Measurements from ENCODE around the gene SH2D6. TPM values are rescaled to one million over a fixed set of nuclear protein-coding genes. Genes with fewer than 3 reads are reported as not detected.
A peak's percentile ranks its signal among the peaks of the same experiment; 100 is the strongest.
"Not testable (repeated sequence)": the region's sequence is repeated elsewhere in the genome, so short reads cannot be mapped to it uniquely, and the experiment has no call there.

Gene SH2D6
- total RNA-seq, 1 donor: 0.43 TPM

- TF ChIP-seq, protein P1, sequence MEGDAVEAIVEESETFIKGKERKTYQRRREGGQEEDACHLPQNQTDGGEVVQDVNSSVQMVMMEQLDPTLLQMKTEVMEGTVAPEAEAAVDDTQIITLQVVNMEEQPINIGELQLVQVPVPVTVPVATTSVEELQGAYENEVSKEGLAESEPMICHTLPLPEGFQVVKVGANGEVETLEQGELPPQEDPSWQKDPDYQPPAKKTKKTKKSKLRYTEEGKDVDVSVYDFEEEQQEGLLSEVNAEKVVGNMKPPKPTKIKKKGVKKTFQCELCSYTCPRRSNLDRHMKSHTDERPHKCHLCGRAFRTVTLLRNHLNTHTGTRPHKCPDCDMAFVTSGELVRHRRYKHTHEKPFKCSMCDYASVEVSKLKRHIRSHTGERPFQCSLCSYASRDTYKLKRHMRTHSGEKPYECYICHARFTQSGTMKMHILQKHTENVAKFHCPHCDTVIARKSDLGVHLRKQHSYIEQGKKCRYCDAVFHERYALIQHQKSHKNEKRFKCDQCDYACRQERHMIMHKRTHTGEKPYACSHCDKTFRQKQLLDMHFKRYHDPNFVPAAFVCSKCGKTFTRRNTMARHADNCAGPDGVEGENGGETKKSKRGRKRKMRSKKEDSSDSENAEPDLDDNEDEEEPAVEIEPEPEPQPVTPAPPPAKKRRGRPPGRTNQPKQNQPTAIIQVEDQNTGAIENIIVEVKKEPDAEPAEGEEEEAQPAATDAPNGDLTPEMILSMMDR (IDR thresholded peaks at IDR 0.05; ENCODE audit: insufficient read depth, low read depth, low read length): no peak
- peak; percentile 36 for DNase-seq (ENCODE audit: low read depth)
Measured at GRCh38 chr2:85436836-85437487, 18.4 kb downstream of the SH2D6 start.

DNA sequence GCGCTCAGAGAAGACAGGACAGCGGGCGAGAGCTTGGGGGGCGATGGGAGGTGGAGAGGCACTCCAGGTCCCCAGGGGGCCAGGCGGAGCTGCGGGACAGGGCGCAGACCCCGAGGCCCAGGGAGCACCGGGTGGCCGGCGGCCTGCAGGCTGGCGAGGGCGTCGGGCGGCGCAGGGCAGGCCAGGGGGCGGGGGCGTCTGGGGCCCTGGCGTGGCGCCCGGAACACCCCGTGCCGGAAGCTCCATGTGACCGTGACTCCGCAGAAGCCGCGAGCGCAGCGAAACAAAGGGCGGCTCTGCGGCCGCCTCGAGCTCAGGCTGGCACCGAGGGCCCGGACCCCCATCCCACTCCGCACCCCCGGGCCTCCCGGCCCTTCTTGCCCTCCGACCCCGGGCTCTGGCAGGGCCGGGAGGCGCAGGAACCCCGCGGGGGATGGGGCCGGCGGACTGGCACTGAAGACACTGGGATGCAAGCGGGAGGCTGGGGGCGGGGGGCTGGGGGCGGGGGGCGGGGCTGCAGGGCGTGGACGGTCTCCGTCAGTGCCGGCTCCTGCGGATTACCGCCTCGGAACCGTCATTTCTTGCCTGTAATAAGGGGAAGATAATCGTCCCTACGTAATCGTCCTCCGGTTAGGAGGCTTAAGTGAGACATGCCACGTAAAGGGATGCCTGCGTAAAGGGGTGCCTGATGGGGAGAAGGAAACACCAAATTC is 19.1 kb downstream of the SH2D6 start:
- TF ChIP-seq, protein P1 (IDR thresholded peaks at IDR 0.05; ENCODE audit: insufficient read depth, low read depth, low read length): no peak
- DNase-seq (ENCODE audit: low read depth): peak; percentile 99
- H3K4me3 ChIP-seq (ENCODE audit: low read depth, low read length): peak overlapping the region; percentile 47

More at GRCh38 chr2:85436836-85437487, 18.4 kb downstream of the SH2D6 start:
- no peak overlapping the region for H3K4me3 ChIP-seq (ENCODE audit: low read depth, low read length)

DNA sequence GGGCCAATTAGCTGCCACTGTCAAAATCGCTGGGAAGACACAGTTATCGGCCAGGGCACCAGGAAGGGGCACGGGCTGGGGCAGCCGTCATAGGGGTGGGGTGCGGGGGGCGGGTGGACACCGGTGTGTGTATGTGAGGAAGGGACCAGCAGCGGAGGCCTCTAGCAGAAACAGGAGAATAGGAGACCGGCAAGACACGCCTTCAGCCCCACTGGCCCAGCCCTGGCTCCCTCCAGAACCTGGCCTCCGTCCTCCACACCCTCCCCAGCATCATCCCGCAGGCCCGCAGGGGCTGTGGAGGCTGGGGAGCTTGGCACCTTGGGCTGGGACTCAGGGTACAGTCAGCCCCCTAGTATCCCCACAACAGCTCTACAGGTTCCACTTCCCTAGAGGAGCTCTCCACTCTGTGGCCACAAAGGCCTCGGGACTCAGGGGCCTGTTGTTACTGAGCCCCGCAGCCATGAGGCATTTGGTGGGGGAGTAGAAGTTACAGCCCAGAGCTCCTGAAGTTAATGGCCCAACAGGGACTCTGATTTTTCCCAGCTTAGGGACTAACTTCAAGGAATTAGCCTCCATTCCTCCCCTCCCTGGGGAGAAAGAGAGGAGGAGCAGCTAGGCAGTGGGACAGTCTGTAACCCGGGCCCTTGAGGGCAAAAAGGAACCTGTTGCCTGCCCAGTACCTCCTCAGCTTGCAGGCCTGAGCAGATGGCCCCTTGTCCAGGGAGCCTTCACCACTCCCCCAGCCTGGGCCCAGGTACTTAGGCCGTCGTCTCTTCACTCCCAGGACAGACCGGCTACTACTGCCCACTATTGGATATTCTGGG is 19.9 kb downstream of the SH2D6 start:
- peak overlapping the region; percentile 47 for H3K4me3 ChIP-seq (ENCODE audit: low read depth, low read length)
- DNase-seq (ENCODE audit: low read depth): peak; percentile 32
- TF ChIP-seq, protein P1 (IDR thresholded peaks at IDR 0.05; ENCODE audit: insufficient read depth, low read depth, low read length): no peak

- H3K4me3 ChIP-seq (ENCODE audit: low read depth, low read length): no peak overlapping the region
- DNase-seq (ENCODE audit: low read depth): no peak
- TF ChIP-seq, protein P1 (IDR thresholded peaks at IDR 0.05; ENCODE audit: insufficient read depth, low read depth, low read length): no peak
Measured at GRCh38 chr2:85439025-85439472, 20.5 kb downstream of the SH2D6 start.

DNA sequence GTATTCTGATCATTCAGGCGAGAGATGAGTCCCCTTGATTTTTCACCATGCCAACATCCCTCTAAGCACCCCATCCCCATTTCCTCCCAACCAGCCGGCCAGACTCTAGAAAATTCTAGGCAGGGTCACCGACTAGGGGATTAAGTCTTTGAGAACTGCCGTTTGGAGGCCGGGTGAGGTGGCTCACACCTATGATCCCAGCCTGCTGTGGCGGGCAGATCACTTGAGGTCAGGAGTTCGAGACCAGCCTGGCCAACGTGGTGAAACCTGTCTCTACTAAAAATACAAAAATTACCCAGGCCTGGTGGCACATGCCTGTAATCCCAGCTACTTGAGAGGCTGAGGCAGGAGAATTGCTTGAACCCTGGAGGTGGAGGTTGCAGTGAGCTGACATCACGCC is 21.1 kb downstream of the SH2D6 start:
- not testable (repeated sequence) for H3K4me3 ChIP-seq (ENCODE audit: low read depth, low read length); DNase-seq (ENCODE audit: low read depth)

DNA sequence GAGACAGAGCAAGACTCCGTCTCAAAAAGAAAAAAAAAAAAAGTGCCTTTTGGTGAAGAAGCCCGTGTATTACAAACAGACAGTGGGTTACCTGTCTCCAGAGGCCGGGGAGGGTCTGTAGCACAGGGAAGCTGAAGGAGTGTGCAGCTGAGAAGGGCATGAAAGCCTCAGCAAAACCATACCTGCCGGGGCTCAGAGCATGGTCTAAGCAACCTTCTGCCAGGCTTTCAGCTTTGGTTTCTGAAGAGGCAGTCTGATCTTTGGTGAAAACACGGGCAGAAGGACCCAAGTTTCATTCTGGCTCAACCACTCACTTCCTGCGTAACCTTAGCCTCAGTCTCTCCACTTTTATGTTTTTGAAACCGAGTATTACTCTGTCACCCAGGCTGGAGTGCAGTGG is 21.5 kb downstream of the SH2D6 start:
- no peak for DNase-seq (ENCODE audit: low read depth)
- TF ChIP-seq, protein P1 (IDR thresholded peaks at IDR 0.05; ENCODE audit: insufficient read depth, low read depth, low read length): no peak
- H3K4me3 ChIP-seq (ENCODE audit: low read depth, low read length): no peak overlapping the region

- H3K4me3 ChIP-seq (ENCODE audit: low read depth, low read length): no peak overlapping the region
- DNase-seq (ENCODE audit: low read depth): no peak
- TF ChIP-seq, protein P1 (IDR thresholded peaks at IDR 0.05; ENCODE audit: insufficient read depth, low read depth, low read length): no peak
Measured at GRCh38 chr2:85440729-85441128, 22.2 kb downstream of the SH2D6 start.

All from fibroblast of villous mesenchyme (primary cell).